ENCODE data around the gene TMED7.

TMED7 gene

DNA sequence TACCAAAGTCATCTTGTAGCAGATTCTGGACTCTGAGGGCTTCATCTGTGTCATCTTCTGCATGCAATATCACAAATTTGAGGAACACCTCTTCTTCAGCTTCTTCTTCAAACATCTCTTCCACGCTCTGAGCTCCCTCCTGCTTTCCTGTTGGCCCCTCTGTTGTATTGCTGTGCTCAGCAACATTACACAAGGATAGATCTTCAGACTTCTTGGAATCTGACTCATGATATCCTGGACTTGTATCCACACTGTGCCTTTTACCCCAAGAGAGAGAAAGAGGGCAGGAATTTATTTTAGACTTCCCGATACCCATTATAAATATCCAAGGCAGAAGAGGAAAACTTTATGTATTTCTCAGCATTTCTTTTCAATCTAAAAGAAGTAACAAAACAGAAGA lies 44.9 kb downstream of the TMED7 start:
- H3K56ac ChIP-seq (ENCODE audit: low read length): no peak overlapping the region
- H4K5ac ChIP-seq (ENCODE audit: low read length): no peak overlapping the region
- no peaks in the 10 kb centered on the region for H3K79me2 ChIP-seq (ENCODE audit: control insufficient read depth, insufficient read depth, low read length)
- no peak overlapping the region for H3K9ac ChIP-seq (ENCODE audit: low read length)
- no peak overlapping the region for H3K23ac ChIP-seq (ENCODE audit: low read length)
- no peaks in the 10 kb centered on the region for H3K4me1 ChIP-seq (ENCODE audit: control insufficient read depth, low read depth, low read length)
- H2BK15ac ChIP-seq (replicated peaks; ENCODE audit: low read depth): no peak overlapping the region
- H3K4me3 ChIP-seq (ENCODE audit: low read length): no peak overlapping the region
- H3K4ac ChIP-seq (ENCODE audit: low read depth, low read length): no peak overlapping the region
- no peak overlapping the region for H3K18ac ChIP-seq (ENCODE audit: low read length)
- no peak for DNase-seq
- H3K36me3 ChIP-seq (ENCODE audit: control insufficient read depth, insufficient read depth, low read length): no peaks in the 10 kb centered on the region
- H2BK5ac ChIP-seq (ENCODE audit: low read length): no peak overlapping the region
- no peaks in the 10 kb centered on the region for H3K79me1 ChIP-seq (ENCODE audit: low read length)
- no peak overlapping the region for H3K4me2 ChIP-seq (ENCODE audit: low read length)
- H2BK120ac ChIP-seq (ENCODE audit: low read depth, low read length): no peak overlapping the region
- H2AK5ac ChIP-seq (ENCODE audit: low read length): no peak overlapping the region
- no CpG with 5 or more reads among the region's 2 CpGs for WGBS (ENCODE audit: extremely low coverage, insufficient coverage, low lambda C conversion rate)
- H3K27me3 ChIP-seq (ENCODE audit: insufficient read depth, low read length, poor library complexity): no peaks in the 10 kb centered on the region
- H4K8ac ChIP-seq (ENCODE audit: low read depth, low read length): no peak overlapping the region
- H3K27ac ChIP-seq (ENCODE audit: low read depth, low read length): no peak overlapping the region

GRCh38 chr5:115579747-115580173 lies 46.1 kb downstream of the TMED7 start:
- Histone ChIP-seq H3K18ac (ENCODE audit: low read length) (no peak overlapping the region), H2AK5ac (ENCODE audit: low read length) (no peak overlapping the region), H3K27ac (ENCODE audit: low read depth, low read length) (no peak overlapping the region), H3K23ac (ENCODE audit: low read length) (no peak overlapping the region), H4K8ac (ENCODE audit: low read depth, low read length) (no peak overlapping the region), H3K79me2 (ENCODE audit: control insufficient read depth, insufficient read depth, low read length) (no peaks in the 10 kb centered on the region), H3K56ac (ENCODE audit: low read length) (no peak overlapping the region), H2BK5ac (ENCODE audit: low read length) (no peak overlapping the region), H3K4me3 (ENCODE audit: low read length) (no peak overlapping the region), H3K4ac (ENCODE audit: low read depth, low read length) (no peak overlapping the region), H3K9ac (ENCODE audit: low read length) (no peak overlapping the region), H3K79me1 (ENCODE audit: low read length) (no peaks in the 10 kb centered on the region), H3K36me3 (ENCODE audit: control insufficient read depth, insufficient read depth, low read length) (no peaks in the 10 kb centered on the region), H2BK120ac (ENCODE audit: low read depth, low read length) (no peak overlapping the region), H3K4me1 (ENCODE audit: control insufficient read depth, low read depth, low read length) (no peaks in the 10 kb centered on the region), H2BK15ac (replicated peaks; ENCODE audit: low read depth) (no peak overlapping the region), H4K5ac (ENCODE audit: low read length) (no peak overlapping the region), H3K4me2 (ENCODE audit: low read length) (no peak overlapping the region), H3K27me3 (ENCODE audit: insufficient read depth, low read length, poor library complexity) (no peaks in the 10 kb centered on the region)
- no peak for DNase-seq
- no CpG with 5 or more reads among the region's 6 CpGs for WGBS (ENCODE audit: extremely low coverage, insufficient coverage, low lambda C conversion rate)

DNA sequence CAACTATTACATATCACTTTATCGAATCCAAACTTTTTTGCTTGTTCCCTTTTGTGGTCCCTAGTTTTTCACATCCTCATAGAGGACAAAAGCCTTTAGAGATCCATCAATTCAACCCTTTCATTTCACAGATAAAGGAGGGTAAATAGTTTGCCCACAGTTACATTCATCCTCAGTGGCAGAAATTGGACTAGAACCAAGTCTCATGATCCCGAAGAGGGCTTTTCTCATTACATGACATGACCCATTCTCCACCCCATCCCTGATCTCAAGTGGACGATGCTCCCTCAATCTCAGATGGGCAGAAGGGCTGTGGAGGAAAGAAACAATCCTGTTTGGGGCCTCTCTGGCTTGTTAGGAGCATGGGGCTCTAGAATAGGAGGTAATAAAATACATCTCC lies 46.6 kb downstream of the TMED7 start:
- WGBS (ENCODE audit: extremely low coverage, insufficient coverage, low lambda C conversion rate): no CpG with 5 or more reads among the region's 3 CpGs
- H3K79me1 ChIP-seq (ENCODE audit: low read length): no peaks in the 10 kb centered on the region

DNA sequence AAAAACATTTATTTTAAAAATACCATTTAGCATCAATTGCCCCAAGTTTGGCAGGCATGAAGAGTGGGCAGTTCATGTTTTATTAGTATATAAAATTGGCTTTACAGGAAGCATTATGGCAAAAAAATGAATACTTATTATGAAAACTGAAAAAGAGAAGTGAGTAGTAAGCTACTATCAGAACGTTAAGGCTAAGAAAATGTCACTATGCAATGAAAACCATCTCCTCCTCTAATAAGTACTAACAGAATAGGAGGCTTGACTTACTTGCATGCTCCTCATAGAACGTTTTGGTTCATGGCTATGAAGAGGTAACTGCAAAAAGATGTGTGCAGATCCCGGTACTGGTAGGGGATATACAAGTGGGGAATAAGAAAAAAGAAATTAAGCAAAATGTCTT lies 47.2 kb downstream of the TMED7 start:
- no CpG with 5 or more reads among the region's 3 CpGs for WGBS (ENCODE audit: extremely low coverage, insufficient coverage, low lambda C conversion rate)
- Histone ChIP-seq H3K79me1 (ENCODE audit: low read length) (no peaks in the 10 kb centered on the region), H2AK5ac (ENCODE audit: low read length) (no peak overlapping the region), H3K23ac (ENCODE audit: low read length) (no peak overlapping the region), H4K8ac (ENCODE audit: low read depth, low read length) (no peak overlapping the region), H2BK15ac (replicated peaks; ENCODE audit: low read depth) (no peak overlapping the region), H3K36me3 (ENCODE audit: control insufficient read depth, insufficient read depth, low read length) (no peaks in the 10 kb centered on the region), H2BK120ac (ENCODE audit: low read depth, low read length) (no peak overlapping the region), H3K27ac (ENCODE audit: low read depth, low read length) (no peak overlapping the region), H4K5ac (ENCODE audit: low read length) (no peak overlapping the region), H3K9ac (ENCODE audit: low read length) (no peak overlapping the region), H3K79me2 (ENCODE audit: control insufficient read depth, insufficient read depth, low read length) (no peaks in the 10 kb centered on the region), H3K27me3 (ENCODE audit: insufficient read depth, low read length, poor library complexity) (no peaks in the 10 kb centered on the region), H3K56ac (ENCODE audit: low read length) (no peak overlapping the region), H3K18ac (ENCODE audit: low read length) (no peak overlapping the region), H2BK5ac (ENCODE audit: low read length) (no peak overlapping the region), H3K4me2 (ENCODE audit: low read length) (no peak overlapping the region), H3K4me1 (ENCODE audit: control insufficient read depth, low read depth, low read length) (no peaks in the 10 kb centered on the region), H3K4me3 (ENCODE audit: low read length) (no peak overlapping the region), H3K4ac (ENCODE audit: low read depth, low read length) (no peak overlapping the region)
- DNase-seq: no peak

More for the DNA sequence above, 46.6 kb downstream of the TMED7 start:
- Histone ChIP-seq H3K18ac (ENCODE audit: low read length) (no peak overlapping the region), H3K79me2 (ENCODE audit: control insufficient read depth, insufficient read depth, low read length) (no peaks in the 10 kb centered on the region), H2BK5ac (ENCODE audit: low read length) (no peak overlapping the region), H3K56ac (ENCODE audit: low read length) (no peak overlapping the region), H3K9ac (ENCODE audit: low read length) (no peak overlapping the region), H3K4me2 (ENCODE audit: low read length) (no peak overlapping the region), H4K8ac (ENCODE audit: low read depth, low read length) (no peak overlapping the region), H3K4me1 (ENCODE audit: control insufficient read depth, low read depth, low read length) (no peaks in the 10 kb centered on the region), H2AK5ac (ENCODE audit: low read length) (no peak overlapping the region), H3K27me3 (ENCODE audit: insufficient read depth, low read length, poor library complexity) (no peaks in the 10 kb centered on the region), H3K36me3 (ENCODE audit: control insufficient read depth, insufficient read depth, low read length) (no peaks in the 10 kb centered on the region), H2BK15ac (replicated peaks; ENCODE audit: low read depth) (no peak overlapping the region), H2BK120ac (ENCODE audit: low read depth, low read length) (no peak overlapping the region), H3K4me3 (ENCODE audit: low read length) (no peak overlapping the region), H3K4ac (ENCODE audit: low read depth, low read length) (no peak overlapping the region), H3K23ac (ENCODE audit: low read length) (no peak overlapping the region), H4K5ac (ENCODE audit: low read length) (no peak overlapping the region), H3K27ac (ENCODE audit: low read depth, low read length) (no peak overlapping the region)
- no peak for DNase-seq

GRCh38 chr5:115577741-115578140 lies 48.1 kb downstream of the TMED7 start:
- Histone ChIP-seq H2BK15ac (replicated peaks; ENCODE audit: low read depth) (no peak overlapping the region), H3K27ac (ENCODE audit: low read depth, low read length) (no peak overlapping the region), H3K4me3 (ENCODE audit: low read length) (no peak overlapping the region), H3K18ac (ENCODE audit: low read length) (no peak overlapping the region), H4K5ac (ENCODE audit: low read length) (no peak overlapping the region), H3K9ac (ENCODE audit: low read length) (no peak overlapping the region), H3K4me2 (ENCODE audit: low read length) (no peak overlapping the region), H4K8ac (ENCODE audit: low read depth, low read length) (no peak overlapping the region), H2BK5ac (ENCODE audit: low read length) (no peak overlapping the region), H3K79me1 (ENCODE audit: low read length) (no peaks in the 10 kb centered on the region), H3K79me2 (ENCODE audit: control insufficient read depth, insufficient read depth, low read length) (no peaks in the 10 kb centered on the region), H3K36me3 (ENCODE audit: control insufficient read depth, insufficient read depth, low read length) (no peaks in the 10 kb centered on the region), H3K4ac (ENCODE audit: low read depth, low read length) (no peak overlapping the region), H3K4me1 (ENCODE audit: control insufficient read depth, low read depth, low read length) (no peaks in the 10 kb centered on the region), H2AK5ac (ENCODE audit: low read length) (no peak overlapping the region), H3K27me3 (ENCODE audit: insufficient read depth, low read length, poor library complexity) (no peaks in the 10 kb centered on the region), H2BK120ac (ENCODE audit: low read depth, low read length) (no peak overlapping the region), H3K23ac (ENCODE audit: low read length) (no peak overlapping the region), H3K56ac (ENCODE audit: low read length) (no peak overlapping the region)
- DNase-seq: no peak
- WGBS (ENCODE audit: extremely low coverage, insufficient coverage, low lambda C conversion rate): no CpG with 5 or more reads among the region's 6 CpGs

DNA sequence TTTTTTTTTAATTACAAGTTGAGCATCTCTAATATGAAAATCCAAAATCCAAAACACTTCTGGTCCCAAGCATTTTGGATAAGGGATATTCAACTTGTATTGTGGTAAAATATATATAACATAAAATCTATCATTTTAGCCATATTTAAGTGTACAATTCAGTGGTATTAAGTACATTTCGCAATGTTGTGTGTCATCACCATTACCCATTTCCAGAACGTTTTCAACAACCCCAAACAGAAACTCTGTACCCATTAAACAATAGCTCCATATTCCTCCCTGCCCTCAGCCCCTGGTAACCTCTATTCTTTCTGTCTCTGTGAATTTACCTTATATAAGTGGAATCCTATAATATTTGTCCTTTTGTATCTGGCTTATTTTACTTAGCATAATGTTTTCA lies 48.5 kb downstream of the TMED7 start:
- Histone ChIP-seq H3K27me3 (ENCODE audit: insufficient read depth, low read length, poor library complexity) (no peaks in the 10 kb centered on the region), H4K8ac (ENCODE audit: low read depth, low read length) (no peak overlapping the region), H3K79me2 (ENCODE audit: control insufficient read depth, insufficient read depth, low read length) (no peaks in the 10 kb centered on the region), H3K27ac (ENCODE audit: low read depth, low read length) (no peak overlapping the region), H2BK120ac (ENCODE audit: low read depth, low read length) (no peak overlapping the region), H4K5ac (ENCODE audit: low read length) (no peak overlapping the region), H2BK5ac (ENCODE audit: low read length) (no peak overlapping the region), H3K4ac (ENCODE audit: low read depth, low read length) (no peak overlapping the region), H3K56ac (ENCODE audit: low read length) (no peak overlapping the region), H3K18ac (ENCODE audit: low read length) (no peak overlapping the region), H3K9ac (ENCODE audit: low read length) (no peak overlapping the region), H2AK5ac (ENCODE audit: low read length) (no peak overlapping the region), H3K4me3 (ENCODE audit: low read length) (no peak overlapping the region), H3K23ac (ENCODE audit: low read length) (no peak overlapping the region), H3K79me1 (ENCODE audit: low read length) (no peaks in the 10 kb centered on the region), H3K36me3 (ENCODE audit: control insufficient read depth, insufficient read depth, low read length) (no peaks in the 10 kb centered on the region), H2BK15ac (replicated peaks; ENCODE audit: low read depth) (no peak overlapping the region), H3K4me2 (ENCODE audit: low read length) (no peak overlapping the region), H3K4me1 (ENCODE audit: control insufficient read depth, low read depth, low read length) (no peaks in the 10 kb centered on the region)
- no peak for DNase-seq
- whole genome bisulfite sequencing (ENCODE audit: extremely low coverage, insufficient coverage, low lambda C conversion rate): no CpG with 5 or more reads among the region's 2 CpGs
